ENCODE results near the gene DNAJB2. TPM values are rescaled to one million over a fixed set of nuclear protein-coding genes. Genes with fewer than 3 reads are reported as not detected.

Gene DNAJB2
- polyA plus RNA-seq, 1 of the 3 experiments (the other 2 are of a cell fraction), result 39.9 TPM

- CTCF ChIA-PET, result interaction anchor here (0.5 to 5.9 kb wide), 4 partner anchors 12 to 286 kb away, joined by 3 to 62 read pairs (median 6); partner anchors contain the start of genes DNAJB2 and TUBA4A
- TF ChIP-seq NFIC (IDR thresholded peaks at IDR 0.05; ENCODE audit: borderline replicate concordance) (no peak), FOXM1 (IDR thresholded peaks at IDR 0.05; ENCODE audit: low read depth) (no peak), IRF3 (IDR thresholded peaks at IDR 0.05; ENCODE audit: low read depth, low read length) (no peak), CTCF (IDR thresholded peaks at IDR 0.05) (no peak), MXI1 (IDR thresholded peaks at IDR 0.05; ENCODE audit: low read depth, low read length) (no peak), REST (IDR thresholded peaks at IDR 0.05; ENCODE audit: low read depth, low read length) (no peak), TAF1 (IDR thresholded peaks at IDR 0.05; ENCODE audit: borderline replicate concordance, low read depth, low read length) (no peak), SMC3 (IDR thresholded peaks at IDR 0.05; ENCODE audit: low read depth, low read length) (no peak), NRF1 (IDR thresholded peaks at IDR 0.05; ENCODE audit: low read depth, low read length) (no peak), RXRA (IDR thresholded peaks at IDR 0.05; ENCODE audit: borderline replicate concordance, low read depth) (no peak), ZBTB33 (IDR thresholded peaks at IDR 0.05; ENCODE audit: borderline replicate concordance, low read depth) (no peak), FOXJ3 (CRISPR knock-in tag; IDR thresholded peaks at IDR 0.05) (no peak), RFX5 (IDR thresholded peaks at IDR 0.05; ENCODE audit: low read length) (no peak)
- H3K9me3 ChIP-seq, result no peaks in the 10 kb centered on the region
- no peak overlapping the region for H3K4me2 ChIP-seq
- H4K20me1 ChIP-seq (ENCODE audit: insufficient read depth), result no peaks in the 10 kb centered on the region
- no peak overlapping the region for H2AFZ ChIP-seq (ENCODE audit: low read depth)
- H3F3A ChIP-seq (replicated peaks; ENCODE audit: insufficient read depth), result no peaks in the 10 kb centered on the region
- POLR2A ChIA-PET, result no interaction called here
- H3K27ac ChIP-seq (ENCODE audit: low read depth in 2 of 2, low read length in 1 of 2), result no peak overlapping the region
- WGBS (ENCODE audit: low lambda C conversion rate), result no CpG with 5 or more reads among the region's 5 CpGs
- DNase-seq, result no peak
- no peaks in the 10 kb centered on the region for H3K79me2 ChIP-seq (ENCODE audit: insufficient read depth)
- peaks cover 0 to 14% of the 10 kb centered on the region in 2 experiments; a peak in 1 of 4 replicates for H3K4me1 ChIP-seq (ENCODE audit: control insufficient read depth in 1 of 2, insufficient read depth in 2 of 2, low read depth in 1 of 2, low read length in 1 of 2)
- H3K9me2 ChIP-seq, result no peaks in the 10 kb centered on the region
- no peaks in the 10 kb centered on the region for H3K36me3 ChIP-seq (replicated peaks in 1 of 2; ENCODE audit: control insufficient read depth in 1 of 2, insufficient read depth in 2 of 2, low read length in 1 of 2)
- no peak overlapping the region for H3K4me3 ChIP-seq (ENCODE audit: low read depth in 2 of 2, low read length in 1 of 2)
- peaks cover 8% of the 10 kb centered on the region; the same call in 1 of the 2 replicates for H3K27me3 ChIP-seq (ENCODE audit: insufficient read depth)
- no peak overlapping the region for H3K9ac ChIP-seq
Observed at GRCh38 chr2:219266232-219266631, 12.9 kb upstream of the DNAJB2 start.
